ENCODE data around the gene SLC16A3. TPM values are rescaled to one million over a fixed set of nuclear protein-coding genes. Genes with fewer than 3 reads are reported as not detected.

The SLC16A3 gene
- total and polyA plus RNA-seq, 9 of the 15 experiments (the other 6 are each of a cell fraction or from before 2014, with no cell fraction given) = 0.11 to 5.4 (median 1.2) TPM; not detected in 2

GRCh38 chr17:82278786-82279391 is 50.0 kb downstream of the SLC16A3 start (continued):
- TF ChIP-seq ZNF717 (CRISPR knock-in tag; IDR thresholded peaks at IDR 0.05) (no peak), EP300 (IDR thresholded peaks at IDR 0.05; ENCODE audit: low read length) (no peak), SP1 (CRISPR knock-in tag; IDR thresholded peaks at IDR 0.05) (no peak), JUNB (CRISPR knock-in tag; conservative IDR thresholded peaks at IDR 0.05) (no peak), FOXJ3 (CRISPR knock-in tag; IDR thresholded peaks at IDR 0.05) (no peak), ZNF436 (CRISPR knock-in tag; IDR thresholded peaks at IDR 0.05) (no peak)

- intact Hi-C loops (cut with micrococcal nuclease) = no loop called here
- no peak for FAIRE-seq
- TF ChIP-seq CEBPG (CRISPR knock-in tag; IDR thresholded peaks at IDR 0.05) = 0 out of 2 replicates have a peak, but pooled peaks have one; percentile 22
- no peak for TF ChIP-seq CEBPG (tag; conservative IDR thresholded peaks at IDR 0.05 in 1 of 2, IDR thresholded peaks at IDR 0.05 in 1 of 2)
- TF ChIP-seq CEBPB (tag; IDR thresholded peaks at IDR 0.05) = peak; percentile 54
- TF ChIP-seq PHB2 (IDR thresholded peaks at IDR 0.05; ENCODE audit: low read depth) = no peak
- peak; percentile 58; the same call in 1 of the 2 replicates for TF ChIP-seq ATF3 (IDR thresholded peaks at IDR 0.05)
- no peak for TF ChIP-seq ATF3 (CRISPR knock-in tag; conservative IDR thresholded peaks at IDR 0.05)
- Histone ChIP-seq H3K79me2 (ENCODE audit: control insufficient read depth, insufficient read depth, low read length) (no peaks in the 10 kb centered on the region), H3K36me3 (ENCODE audit: control insufficient read depth, insufficient read depth, low read length) (no peaks in the 10 kb centered on the region), H3K27me3 (ENCODE audit: control insufficient read depth in 2 of 2, insufficient read depth in 2 of 2, low read length in 2 of 2) (no peaks in the 10 kb centered on the region), H3K4me2 (ENCODE audit: insufficient read depth, low read length) (no peak overlapping the region), H3K9me3 (replicated peaks; ENCODE audit: control insufficient read depth, insufficient read depth, low read depth, low read length) (no peaks in the 10 kb centered on the region), H3K4me1 (replicated peaks in 1 of 2; ENCODE audit: control insufficient read depth in 2 of 2, insufficient read depth in 2 of 2, low read length in 2 of 2) (peaks cover 5 to 46% of the 10 kb centered on the region in 2 experiments; a peak in 3 of 5 replicates), H4K20me1 (replicated peaks; ENCODE audit: control insufficient read depth, insufficient read depth, low read length) (no peaks in the 10 kb centered on the region), H3K4me3 (no peak overlapping the region), H2AFZ (ENCODE audit: low read depth, low read length) (no peak overlapping the region), H3K9me1 (ENCODE audit: control insufficient read depth, insufficient read depth, low read length) (no peaks in the 10 kb centered on the region), H3K27ac (ENCODE audit: extremely low read depth, low read depth, low read length) (no peak overlapping the region), H3K9ac (ENCODE audit: insufficient read depth in 1 of 2, low read depth in 2 of 2, low read length in 2 of 2) (peak overlapping the region in 1 of 2 experiments; percentile 66; a peak in 1 of 4 replicates)
- no peak for ATAC-seq
- DNase-seq (ENCODE audit: extremely low read depth in 1 of 4, low spot score in 3 of 4) = no peak
- CTCF ChIA-PET (ENCODE audit: low intra/inter-chr PET ratio) = no interaction called here
- POLR2A ChIA-PET = interaction anchor here (0.7 to 1.3 kb wide), 4 partner anchors 9 to 19 kb away, joined by 3 to 4 read pairs (median 3); no protein-coding TSS in a partner anchor
- in situ Hi-C loops (cut with MboI) = no loop called here
- WGBS (ENCODE audit: insufficient coverage, low coverage, missing lambda C conversion rate) = 77% methylated on average over 8 of the region's 8 CpGs
- no TSS peak for BruUV-seq (replicated peaks)
Observed at GRCh38 chr17:82280537-82280936, 51.7 kb downstream of the SLC16A3 start.
